Measurements from ENCODE around the gene LMNA.
A peak's percentile ranks its signal among the peaks of the same experiment; 100 is the strongest.
"Not testable (repeated sequence)": the region's sequence is repeated elsewhere in the genome, so short reads cannot be mapped to it uniquely, and the experiment has no call there.

Gene LMNA

GRCh38 chr1:156122086-156122485, 7.6 kb downstream of the LMNA start:
- DNase-seq (ENCODE audit: low read depth in 2 of 2): no peak

DNA sequence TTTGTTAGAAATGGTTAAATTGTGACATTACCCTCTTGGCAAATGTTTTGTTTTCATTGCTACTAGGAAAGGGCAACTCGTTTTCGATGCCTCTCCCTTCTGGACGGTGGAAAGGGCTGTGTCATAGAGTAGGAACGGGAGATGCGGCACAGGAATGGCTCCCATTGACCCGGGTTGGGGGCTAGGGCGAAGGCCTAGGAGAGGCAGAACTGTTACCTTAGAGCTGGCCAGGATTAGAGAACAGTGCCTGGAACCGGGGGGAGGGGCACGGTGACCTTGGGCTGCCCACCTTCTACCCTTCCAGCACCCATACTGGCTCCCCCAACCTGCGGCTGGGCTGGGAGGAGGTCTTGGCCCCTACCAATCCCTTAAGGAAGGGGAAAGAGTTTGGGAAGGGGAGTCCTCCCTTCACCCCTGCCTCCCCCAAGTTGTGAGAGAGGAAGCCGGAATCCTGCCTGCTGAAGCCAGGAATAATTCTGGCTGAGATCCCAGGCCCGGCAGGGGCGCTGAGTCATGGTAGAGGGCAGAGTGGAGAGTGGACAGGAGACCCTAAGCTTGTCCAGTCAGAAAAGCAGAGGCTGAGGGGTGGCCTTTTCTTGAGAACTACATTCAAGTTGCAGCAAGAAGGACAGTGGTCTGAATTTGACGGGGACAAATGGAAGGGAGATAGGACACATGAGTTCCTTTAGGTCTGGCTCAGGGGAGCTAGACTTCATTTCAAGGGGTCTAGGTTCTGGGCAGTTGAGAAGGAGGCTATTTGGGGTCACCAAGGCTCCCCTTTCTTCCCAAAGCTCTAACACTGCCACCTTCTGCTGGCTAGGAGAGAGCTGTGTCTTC, 8.2 kb downstream of the LMNA start:
- no peak for DNase-seq (ENCODE audit: low read depth in 2 of 2)

GRCh38 chr1:156123356-156124196, 9.1 kb downstream of the LMNA start:
- DNase-seq (ENCODE audit: low read depth in 2 of 2): peak in 1 of 2 donors; percentile 47

GRCh38 chr1:156124557-156125483, 10.3 kb downstream of the LMNA start:
- DNase-seq (ENCODE audit: low read depth in 2 of 2): no peak

- not testable (repeated sequence) for DNase-seq (ENCODE audit: low read depth in 2 of 2)
Observed at GRCh38 chr1:156125544-156125943, 11.0 kb downstream of the LMNA start.

DNA sequence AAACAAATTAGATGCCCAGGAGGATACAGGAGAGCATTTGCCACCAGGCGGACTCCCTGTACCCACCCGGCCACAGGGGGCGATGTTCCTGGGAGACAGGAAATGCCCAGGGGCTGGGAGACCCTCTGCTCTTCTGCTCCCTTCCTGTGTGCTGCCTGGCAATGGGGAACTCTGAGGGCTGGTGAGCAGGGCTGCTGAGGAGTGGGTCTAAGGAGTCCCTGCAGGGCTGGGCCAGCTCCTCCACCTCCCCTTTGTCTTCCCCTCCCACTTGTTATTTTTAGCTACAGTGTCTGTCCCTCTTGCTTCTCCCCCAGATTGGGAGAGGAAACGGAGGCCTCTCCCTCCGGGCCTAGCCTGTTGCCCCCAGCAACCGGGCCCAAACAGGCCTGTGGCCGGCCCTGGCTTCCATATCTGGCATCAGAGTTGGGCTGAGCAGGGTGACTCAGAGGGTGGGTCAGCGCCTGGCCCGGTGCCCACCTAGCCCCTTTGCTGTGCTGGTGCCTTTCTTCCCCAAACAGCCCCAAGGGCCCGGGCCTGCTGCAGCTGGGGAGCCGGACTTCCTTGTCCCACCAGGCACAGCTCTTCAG, 11.6 kb downstream of the LMNA start:
- no peak for DNase-seq (ENCODE audit: low read depth in 2 of 2)

DNA sequence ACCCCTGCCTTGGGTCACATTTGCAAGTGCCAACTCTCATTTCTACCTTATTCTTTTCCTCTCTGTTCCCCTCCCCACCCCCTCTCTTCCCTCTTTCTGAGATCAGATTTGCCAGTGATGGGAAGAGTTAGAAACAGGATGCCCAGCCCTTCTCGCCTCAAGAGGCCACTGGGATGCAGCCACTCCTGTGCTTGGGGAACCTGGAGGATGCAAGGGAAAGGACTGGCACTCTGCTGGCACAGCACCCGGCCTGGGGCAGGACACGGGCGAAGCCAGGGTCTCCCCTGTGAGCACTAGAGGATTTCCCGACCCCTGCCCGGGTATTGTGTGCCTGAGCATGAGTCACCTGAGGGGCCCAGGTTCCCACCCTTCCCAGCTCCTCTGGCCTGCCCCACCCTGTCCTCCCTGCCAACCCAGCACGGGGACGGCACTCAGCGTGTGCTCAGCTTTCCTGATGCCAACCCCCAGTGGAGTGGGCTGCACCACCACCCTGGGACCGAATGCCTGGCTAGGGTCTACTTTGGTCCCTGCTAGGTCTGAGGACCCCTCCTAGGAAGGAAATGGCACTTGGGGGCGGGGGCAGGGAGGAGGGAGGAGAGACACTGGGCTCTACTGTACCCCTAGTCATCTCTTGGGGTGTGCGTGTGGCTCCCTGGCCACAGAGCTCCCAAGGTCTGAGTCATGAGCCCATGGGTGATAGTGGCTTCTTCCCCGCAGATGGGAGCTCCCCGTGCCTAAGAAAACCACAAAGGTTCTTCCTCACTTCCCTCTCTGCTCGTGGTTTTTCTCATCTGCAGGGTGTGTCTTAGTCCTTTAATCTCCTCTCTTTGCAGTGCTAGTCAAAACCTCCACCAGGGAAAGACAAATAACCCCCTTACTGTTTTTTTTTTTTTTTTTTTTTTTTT, 12.4 kb downstream of the LMNA start:
- DNase-seq (ENCODE audit: low read depth in 2 of 2): peak; percentile 78 to 82

DNA sequence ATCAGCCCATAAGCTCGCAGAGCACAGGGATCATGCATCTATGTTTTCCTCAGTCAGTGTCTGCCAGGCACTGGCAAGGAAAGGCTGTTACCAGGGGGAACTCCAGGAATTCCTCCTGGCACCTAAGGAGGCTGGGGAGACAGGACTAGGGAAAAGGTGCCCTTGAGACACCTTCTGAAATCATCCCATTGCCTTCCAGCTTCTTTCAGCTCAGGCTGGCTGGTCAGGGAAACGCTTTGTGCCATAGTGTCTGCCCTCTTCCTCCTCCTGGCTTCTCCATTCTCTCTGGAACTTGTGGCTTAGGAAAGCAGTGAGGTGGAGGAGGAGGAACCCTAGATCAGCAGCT, 13.8 kb downstream of the LMNA start:
- DNase-seq (ENCODE audit: low read depth in 2 of 2): no peak

DNA sequence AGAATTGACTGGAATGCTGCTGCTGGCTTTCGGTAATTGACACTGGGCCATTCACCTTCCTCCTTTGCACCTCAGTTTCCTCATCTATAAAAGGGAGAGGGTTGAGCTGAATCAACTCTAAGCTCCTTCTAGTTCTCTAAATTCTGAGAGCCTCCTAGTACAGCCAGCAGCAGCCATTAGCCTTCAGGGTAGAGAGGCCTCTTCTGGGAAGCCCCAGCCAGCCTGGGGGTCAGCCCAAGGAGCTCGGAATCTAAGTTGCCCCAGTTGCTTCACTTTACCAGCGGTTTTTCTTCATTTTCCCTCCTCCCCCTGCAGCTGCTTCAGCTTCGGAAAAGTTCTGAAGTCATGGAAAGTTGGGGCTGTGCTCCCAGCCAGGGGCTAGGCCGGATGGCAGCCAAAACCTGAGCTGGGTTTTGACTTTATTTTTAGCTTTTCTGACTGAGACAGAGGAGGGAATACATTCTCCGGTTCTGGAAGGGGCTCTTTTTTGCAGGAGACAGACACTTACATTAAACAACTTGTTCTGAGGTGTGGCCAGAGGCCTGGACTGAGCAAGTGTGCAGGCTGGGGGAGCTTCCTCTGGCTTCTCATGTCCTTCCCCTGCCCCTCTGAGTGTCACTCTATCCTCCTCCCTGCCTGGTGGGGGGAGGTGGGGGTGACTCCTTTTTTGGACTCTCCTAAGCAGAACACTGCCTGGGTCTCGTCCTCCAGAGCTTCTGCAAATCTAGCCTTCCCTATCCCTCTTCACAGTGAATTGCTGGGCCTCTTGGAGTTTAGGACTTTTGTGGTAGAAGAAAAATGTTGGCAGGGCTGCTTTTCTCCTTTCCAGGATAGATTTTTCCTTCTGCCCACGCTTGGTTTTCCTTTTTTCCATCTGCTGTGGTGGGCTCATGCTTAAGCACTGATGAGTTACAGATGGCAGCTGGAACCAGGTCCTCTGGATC, 14.4 kb downstream of the LMNA start:
- DNase-seq (ENCODE audit: low read depth in 2 of 2): no peak

DNA sequence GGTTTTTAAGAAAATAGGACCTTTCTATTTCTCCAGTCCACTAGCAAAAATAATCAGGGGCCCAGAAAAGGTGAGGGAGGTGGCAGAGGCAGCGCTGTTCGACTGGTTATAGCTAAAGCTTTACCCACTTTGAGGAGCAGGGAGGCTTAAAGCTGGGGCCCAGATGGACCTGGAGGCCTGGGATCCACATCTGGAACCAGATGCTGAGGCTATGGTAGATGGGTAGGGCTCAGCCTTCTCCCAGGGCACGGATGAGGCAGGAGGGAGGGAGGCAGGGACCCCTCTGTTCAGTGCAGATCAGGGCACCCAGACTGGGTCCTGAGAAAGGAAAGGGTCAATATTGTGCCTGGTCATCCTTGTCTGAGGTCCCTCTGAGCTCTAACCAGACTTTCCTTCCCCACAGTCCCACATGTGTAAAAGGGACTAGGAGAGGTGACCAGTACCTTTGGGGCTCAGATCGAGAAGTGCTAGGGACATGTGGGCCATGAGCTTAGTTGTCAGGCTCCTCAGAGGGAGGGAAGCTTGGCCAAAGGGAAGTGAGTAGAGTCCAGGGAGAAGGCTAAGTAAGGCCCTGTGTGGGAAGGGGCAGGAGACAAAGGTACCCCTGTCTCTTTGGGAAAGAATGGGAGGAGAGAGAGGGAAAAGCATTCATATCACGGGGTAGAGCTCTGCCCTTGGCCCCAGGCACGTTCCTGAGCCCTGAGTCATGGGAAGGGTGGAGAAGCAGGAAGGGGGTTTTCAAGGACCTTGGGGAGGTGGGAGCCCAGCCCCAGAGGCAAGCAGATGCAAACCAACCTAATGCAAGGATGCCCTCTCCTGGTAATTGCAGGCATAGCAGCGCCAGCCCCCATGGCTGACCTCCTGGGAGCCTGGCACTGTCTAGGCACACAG, 15.4 kb downstream of the LMNA start:
- peak; percentile 67 to 77 for DNase-seq (ENCODE audit: low read depth in 2 of 2)

DNA sequence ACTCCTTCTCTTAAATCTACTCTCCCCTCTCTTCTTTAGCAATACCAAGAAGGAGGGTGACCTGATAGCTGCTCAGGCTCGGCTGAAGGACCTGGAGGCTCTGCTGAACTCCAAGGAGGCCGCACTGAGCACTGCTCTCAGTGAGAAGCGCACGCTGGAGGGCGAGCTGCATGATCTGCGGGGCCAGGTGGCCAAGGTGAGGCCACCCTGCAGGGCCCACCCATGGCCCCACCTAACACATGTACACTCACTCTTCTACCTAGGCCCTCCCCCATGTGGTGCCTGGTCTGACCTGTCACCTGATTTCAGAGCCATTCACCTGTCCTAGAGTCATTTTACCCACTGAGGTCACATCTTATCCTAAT, 16.0 kb downstream of the LMNA start:
- no peak for DNase-seq (ENCODE audit: low read depth in 2 of 2)

- no peak for DNase-seq (ENCODE audit: low read depth in 2 of 2)
Observed at GRCh38 chr1:156134716-156135435, 20.4 kb downstream of the LMNA start.

GRCh38 chr1:156135930-156136871, 21.7 kb downstream of the LMNA start:
- DNase-seq (ENCODE audit: low read depth in 2 of 2): no peak

DNA sequence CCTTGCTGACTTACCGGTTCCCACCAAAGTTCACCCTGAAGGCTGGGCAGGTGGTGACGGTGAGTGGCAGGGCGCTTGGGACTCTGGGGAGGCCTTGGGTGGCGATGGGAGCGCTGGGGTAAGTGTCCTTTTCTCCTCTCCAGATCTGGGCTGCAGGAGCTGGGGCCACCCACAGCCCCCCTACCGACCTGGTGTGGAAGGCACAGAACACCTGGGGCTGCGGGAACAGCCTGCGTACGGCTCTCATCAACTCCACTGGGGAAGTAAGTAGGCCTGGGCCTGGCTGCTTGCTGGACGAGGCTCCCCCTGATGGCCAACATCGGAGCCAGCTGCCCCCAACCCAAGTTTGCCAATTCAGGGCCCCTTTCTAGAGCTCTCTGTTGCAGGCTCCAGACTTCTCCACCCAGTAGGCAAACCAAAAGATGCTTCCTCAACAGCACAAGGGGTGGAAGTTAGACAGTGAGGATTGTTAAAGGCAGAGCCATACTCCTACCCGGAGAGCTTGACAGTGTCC, 22.5 kb downstream of the LMNA start:
- DNase-seq (ENCODE audit: low read depth in 2 of 2): no peak

GRCh38 chr1:156138458-156138867, 24.0 kb downstream of the LMNA start:
- no peak for DNase-seq (ENCODE audit: low read depth in 2 of 2)
